RWPE2 (cell line): Measurements from ENCODE around the gene ZC3H7B.
A peak's percentile ranks its signal among the peaks of the same experiment; 100 is the strongest.

Source experiments
- ATAC-seq: fragments of 200-7000 bp; cut with Tn5 transposase; 3 replicates; pipeline ENCODE4 v1.9.1; 2021; ENCODE audit warnings: low read depth
- DNase-seq: peaks from one replicate; pipeline ENCODE4 v3.0.0-alpha.2; 2020; ENCODE audit warnings: low spot score
- H3K27ac ChIP-seq: fragments of 450-650 bp; 2 replicates; pipeline ENCODE4 v1.5.1; 2017; ENCODE audit warnings: mild to moderate bottlenecking; ENCODE audit not compliant: poor library complexity, severe bottlenecking
- H3K27me3 ChIP-seq: fragments of 250-450 bp; sonication (Bioruptor Pico); 2 replicates; pipeline ENCODE4 v1.5.1; 2021; ENCODE audit warnings: mild to moderate bottlenecking, moderate library complexity; ENCODE audit not compliant: insufficient read depth, poor library complexity, severe bottlenecking
- H3K36me3 ChIP-seq: fragments of 250-450 bp; sonication (Bioruptor Pico); 2 replicates; pipeline ENCODE4 v1.5.1; 2020; ENCODE audit warnings: low read depth, mild to moderate bottlenecking, moderate library complexity
- H3K4me1 ChIP-seq: fragments of 250-450 bp; sonication (Bioruptor Pico); 2 replicates; pipeline ENCODE4 v1.5.1; 2021; ENCODE audit warnings: mild to moderate bottlenecking, moderate library complexity; ENCODE audit not compliant: insufficient read depth, poor library complexity, severe bottlenecking
- H3K4me3 ChIP-seq: fragments of 250-450 bp; sonication (Bioruptor Pico); 2 replicates; pipeline ENCODE4 v1.5.1; 2021; ENCODE audit warnings: mild to moderate bottlenecking, moderate library complexity; ENCODE audit not compliant: severe bottlenecking
- H3K9me3 ChIP-seq: fragments of 250-450 bp; sonication (Bioruptor Pico); 2 replicates; pipeline ENCODE4 v1.5.1; 2021; ENCODE audit warnings: mild to moderate bottlenecking, moderate library complexity; ENCODE audit not compliant: severe bottlenecking
- TF ChIP-seq, protein P1 (sequence below): fragments of 450-650 bp; IDR thresholded peaks from one replicate; pipeline ENCODE4 v1.5.1; 2017; ENCODE audit warnings: mild to moderate bottlenecking, moderate library complexity; ENCODE audit not compliant: poor library complexity, severe bottlenecking

Gene ZC3H7B

DNA sequence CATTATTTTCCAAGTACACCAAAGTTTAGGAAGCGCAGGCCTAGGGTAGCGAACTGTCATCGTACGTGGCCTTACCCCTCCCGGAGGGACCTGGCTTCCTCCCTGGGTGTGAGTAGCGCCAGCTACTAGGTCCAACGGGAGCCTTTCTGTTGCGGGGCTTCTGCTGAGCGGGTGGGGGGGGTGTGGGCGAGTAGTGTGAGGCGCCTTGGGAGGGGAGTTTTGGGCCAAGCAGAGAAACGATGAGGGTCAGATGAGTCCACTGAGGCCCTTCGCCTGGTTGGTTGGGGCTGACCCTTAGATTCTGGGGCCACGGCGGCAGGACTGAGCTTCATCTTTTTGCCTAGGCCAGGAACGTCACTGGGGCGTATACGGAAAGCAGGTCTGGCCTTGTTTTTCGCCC lies 81.3 kb downstream of the ZC3H7B start:
- H3K4me1 ChIP-seq = peaks cover 7% of the 10 kb centered on the region
- no peak for DNase-seq
- peak overlapping the region; percentile 52 for H3K4me3 ChIP-seq
- ATAC-seq = no peak
- H3K27ac ChIP-seq = no peak overlapping the region
- no peaks in the 10 kb centered on the region for H3K36me3 ChIP-seq
- TF ChIP-seq, protein P1, sequence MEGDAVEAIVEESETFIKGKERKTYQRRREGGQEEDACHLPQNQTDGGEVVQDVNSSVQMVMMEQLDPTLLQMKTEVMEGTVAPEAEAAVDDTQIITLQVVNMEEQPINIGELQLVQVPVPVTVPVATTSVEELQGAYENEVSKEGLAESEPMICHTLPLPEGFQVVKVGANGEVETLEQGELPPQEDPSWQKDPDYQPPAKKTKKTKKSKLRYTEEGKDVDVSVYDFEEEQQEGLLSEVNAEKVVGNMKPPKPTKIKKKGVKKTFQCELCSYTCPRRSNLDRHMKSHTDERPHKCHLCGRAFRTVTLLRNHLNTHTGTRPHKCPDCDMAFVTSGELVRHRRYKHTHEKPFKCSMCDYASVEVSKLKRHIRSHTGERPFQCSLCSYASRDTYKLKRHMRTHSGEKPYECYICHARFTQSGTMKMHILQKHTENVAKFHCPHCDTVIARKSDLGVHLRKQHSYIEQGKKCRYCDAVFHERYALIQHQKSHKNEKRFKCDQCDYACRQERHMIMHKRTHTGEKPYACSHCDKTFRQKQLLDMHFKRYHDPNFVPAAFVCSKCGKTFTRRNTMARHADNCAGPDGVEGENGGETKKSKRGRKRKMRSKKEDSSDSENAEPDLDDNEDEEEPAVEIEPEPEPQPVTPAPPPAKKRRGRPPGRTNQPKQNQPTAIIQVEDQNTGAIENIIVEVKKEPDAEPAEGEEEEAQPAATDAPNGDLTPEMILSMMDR = no peak
- H3K27me3 ChIP-seq = no peaks in the 10 kb centered on the region
- no peaks in the 10 kb centered on the region for H3K9me3 ChIP-seq

DNA sequence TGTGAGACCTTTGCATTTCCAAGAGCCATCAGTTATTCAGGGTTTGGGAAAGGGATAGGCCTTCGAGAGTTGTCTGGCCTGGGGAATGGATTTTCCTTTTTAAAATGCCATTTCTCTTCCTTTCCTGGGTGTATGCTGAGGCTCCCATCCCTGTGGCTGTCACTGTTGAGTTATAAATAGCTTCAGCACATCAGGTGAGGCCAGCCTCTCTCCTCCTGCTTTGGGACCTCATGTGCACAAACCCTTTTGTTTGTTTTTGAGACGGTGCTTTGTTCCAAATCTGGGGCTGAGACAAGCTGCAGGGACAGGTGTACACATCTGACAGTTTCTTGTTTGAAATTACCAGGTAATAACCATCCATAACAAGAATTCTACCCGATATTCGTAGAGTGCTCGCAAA lies 81.8 kb downstream of the ZC3H7B start:
- Histone ChIP-seq H3K27me3 (no peaks in the 10 kb centered on the region), H3K36me3 (no peaks in the 10 kb centered on the region), H3K27ac (no peak overlapping the region), H3K4me3 (no peak overlapping the region), H3K4me1 (peaks cover 7% of the 10 kb centered on the region), H3K9me3 (no peaks in the 10 kb centered on the region)
- DNase-seq (no peak), ATAC-seq (no peak)
- TF ChIP-seq, protein P1 = no peak

DNA sequence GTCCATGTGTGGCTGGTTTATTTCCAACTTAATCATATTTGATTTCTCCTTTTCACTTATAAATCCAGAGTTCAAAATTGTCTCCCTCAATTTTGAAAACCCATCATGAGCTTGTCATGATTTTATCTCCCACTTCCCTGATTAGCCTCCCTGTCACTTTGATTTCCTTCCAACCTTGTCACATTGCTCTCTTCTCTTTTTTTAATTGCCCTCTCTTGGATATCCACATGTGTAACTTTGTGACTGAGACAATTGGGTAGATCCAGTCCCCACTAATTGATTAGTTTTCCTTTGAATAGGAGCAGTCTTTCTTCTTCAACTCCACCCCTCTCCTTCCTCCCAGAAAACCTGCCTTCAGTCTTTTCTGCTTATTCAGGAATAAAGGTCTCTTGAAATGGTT lies 82.8 kb downstream of the ZC3H7B start:
- H3K36me3 ChIP-seq = peaks cover 7% of the 10 kb centered on the region
- no peak for DNase-seq
- TF ChIP-seq, protein P1 = no peak
- H3K27me3 ChIP-seq = no peaks in the 10 kb centered on the region
- no peak overlapping the region for H3K27ac ChIP-seq
- no peak overlapping the region for H3K4me3 ChIP-seq
- H3K9me3 ChIP-seq = no peaks in the 10 kb centered on the region
- H3K4me1 ChIP-seq = peaks cover 7% of the 10 kb centered on the region
- ATAC-seq = no peak

DNA sequence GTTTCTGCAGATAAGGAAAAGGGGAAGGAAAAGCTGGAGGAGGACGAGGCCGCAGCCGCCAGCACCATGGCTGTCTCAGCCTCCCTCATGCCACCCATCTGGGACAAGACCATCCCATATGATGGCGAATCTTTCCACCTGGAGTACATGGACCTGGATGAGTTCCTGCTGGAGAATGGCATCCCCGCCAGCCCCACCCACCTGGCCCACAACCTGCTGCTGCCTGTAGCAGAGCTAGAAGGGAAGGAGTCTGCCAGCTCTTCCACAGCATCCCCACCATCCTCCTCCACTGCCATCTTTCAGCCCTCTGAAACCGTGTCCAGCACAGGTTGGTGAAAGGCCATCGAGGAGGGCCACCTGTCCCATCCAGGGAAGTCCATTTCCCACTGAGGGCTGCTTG lies 86.0 kb downstream of the ZC3H7B start:
- DNase-seq = no peak
- TF ChIP-seq, protein P1 = no peak
- Histone ChIP-seq H3K36me3 (peaks cover 7% of the 10 kb centered on the region), H3K27ac (no peak overlapping the region), H3K27me3 (no peaks in the 10 kb centered on the region), H3K4me1 (no peaks in the 10 kb centered on the region), H3K4me3 (no peak overlapping the region), H3K9me3 (no peaks in the 10 kb centered on the region)
- no peak for ATAC-seq

DNA sequence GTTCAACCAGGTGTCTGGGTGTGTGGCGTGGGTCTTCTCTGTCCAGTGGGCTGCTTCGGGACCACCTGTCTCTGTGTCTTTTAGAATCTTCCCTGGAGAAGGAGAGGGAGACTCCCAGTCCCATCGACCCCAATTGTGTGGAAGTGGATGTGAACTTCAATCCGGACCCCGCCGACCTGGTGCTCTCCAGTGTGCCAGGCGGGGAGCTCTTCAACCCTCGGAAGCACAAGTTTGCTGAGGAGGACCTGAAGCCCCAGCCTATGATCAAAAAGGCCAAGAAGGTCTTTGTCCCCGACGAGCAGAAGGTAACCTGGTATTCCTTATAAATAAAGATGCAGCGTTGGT lies 92.7 kb downstream of the ZC3H7B start:
- Histone ChIP-seq H3K4me1 (no peaks in the 10 kb centered on the region), H3K4me3 (no peak overlapping the region), H3K9me3 (no peaks in the 10 kb centered on the region), H3K27ac (no peak overlapping the region), H3K27me3 (no peaks in the 10 kb centered on the region), H3K36me3 (peaks cover 16% of the 10 kb centered on the region)
- DNase-seq (no peak), ATAC-seq (no peak)
- TF ChIP-seq, protein P1 = no peak
